ENCODE results near the gene TTC23L. TPM values are rescaled to one million over a fixed set of nuclear protein-coding genes. Genes with fewer than 3 reads are reported as not detected.
"Not testable (repeated sequence)": the region's sequence is repeated elsewhere in the genome, so short reads cannot be mapped to it uniquely, and the experiment has no call there.

TTC23L gene
- total RNA-seq, 4 donors from 2014 or later = 0.48 to 7.0 (median 0.78) TPM

GRCh38 chr5:34826347-34826746 is 12.6 kb upstream of the TTC23L start:
- 82% methylated on average over 6 of the region's 6 CpGs for WGBS

GRCh38 chr5:34827588-34828506 is 11.1 kb upstream of the TTC23L start:
- TF ChIP-seq CTCF (IDR thresholded peaks at IDR 0.05) (no peak), POLR2AphosphoS5 (IDR thresholded peaks at IDR 0.05) (no peak), EP300 (IDR thresholded peaks at IDR 0.05) (no peak), POLR2A (IDR thresholded peaks at IDR 0.05) (no peak)
- no peaks in the 10 kb centered on the region for H3K9me3 ChIP-seq
- 91% methylated on average over 6 of the region's 6 CpGs for WGBS
- H3K36me3 ChIP-seq = peaks cover 59% of the 10 kb centered on the region
- no peak for DNase-seq (ENCODE audit: low spot score in 2 of 2)
- H3K4me3 ChIP-seq = no peak overlapping the region
- H3K27ac ChIP-seq = no peak overlapping the region
- no peaks in the 10 kb centered on the region for H3K27me3 ChIP-seq
- H3K4me1 ChIP-seq = no peaks in the 10 kb centered on the region

More at GRCh38 chr5:34826347-34826746, 12.6 kb upstream of the TTC23L start:
- Histone ChIP-seq H3K27me3 (no peaks in the 10 kb centered on the region), H3K9me3 (no peaks in the 10 kb centered on the region), H3K4me3 (no peak overlapping the region), H3K27ac (no peak overlapping the region), H3K36me3 (peaks cover 62% of the 10 kb centered on the region), H3K4me1 (no peaks in the 10 kb centered on the region)
- no peak for TF ChIP-seq POLR2A (IDR thresholded peaks at IDR 0.05)
- TF ChIP-seq POLR2AphosphoS5 (IDR thresholded peaks at IDR 0.05) = no peak
- no peak for TF ChIP-seq EP300 (IDR thresholded peaks at IDR 0.05)
- no peak for TF ChIP-seq CTCF (IDR thresholded peaks at IDR 0.05)
- no peak for DNase-seq (ENCODE audit: low spot score in 2 of 2)

GRCh38 chr5:34830827-34831226 is 8.1 kb upstream of the TTC23L start:
- WGBS = 61% methylated on average over 6 of the region's 7 CpGs
- DNase-seq (ENCODE audit: low spot score in 2 of 2); H3K27me3 ChIP-seq; H3K27ac ChIP-seq; H3K4me3 ChIP-seq; H3K9me3 ChIP-seq; H3K4me1 ChIP-seq: not testable (repeated sequence)
- peaks cover 42% of the 10 kb centered on the region for H3K36me3 ChIP-seq

- DNase-seq (ENCODE audit: low spot score in 2 of 2) = no peak
- Histone ChIP-seq H3K36me3 (peaks cover 39% of the 10 kb centered on the region), H3K4me1 (no peaks in the 10 kb centered on the region), H3K27ac (no peak overlapping the region), H3K4me3 (no peak overlapping the region), H3K9me3 (no peaks in the 10 kb centered on the region), H3K27me3 (no peaks in the 10 kb centered on the region)
- TF ChIP-seq EP300 (IDR thresholded peaks at IDR 0.05) (no peak), CTCF (IDR thresholded peaks at IDR 0.05) (no peak), POLR2AphosphoS5 (IDR thresholded peaks at IDR 0.05) (no peak), POLR2A (IDR thresholded peaks at IDR 0.05) (no peak)
Measured at GRCh38 chr5:34831303-34831702, 7.7 kb upstream of the TTC23L start.

GRCh38 chr5:34832568-34832967 is 6.4 kb upstream of the TTC23L start:
- Histone ChIP-seq H3K27ac (no peak overlapping the region), H3K9me3 (no peaks in the 10 kb centered on the region), H3K36me3 (peaks cover 27% of the 10 kb centered on the region), H3K4me3 (no peak overlapping the region), H3K4me1 (no peaks in the 10 kb centered on the region), H3K27me3 (no peaks in the 10 kb centered on the region)
- no peak for TF ChIP-seq EP300 (IDR thresholded peaks at IDR 0.05)
- TF ChIP-seq CTCF (IDR thresholded peaks at IDR 0.05) = no peak
- no peak for TF ChIP-seq POLR2A (IDR thresholded peaks at IDR 0.05)
- no peak for TF ChIP-seq POLR2AphosphoS5 (IDR thresholded peaks at IDR 0.05)
- 87% methylated on average over 5 of the region's 5 CpGs for WGBS
- DNase-seq (ENCODE audit: low spot score in 2 of 2) = no peak

Measured in suprapubic skin (tissue), 4 donors.